H9 (cell line): Measurements from ENCODE around the gene MYADM. TPM values are rescaled to one million over a fixed set of nuclear protein-coding genes. Genes with fewer than 3 reads are reported as not detected.

Experiments used
- DNase-seq: peaks from one replicate; pipeline ENCODE4 v3.0.0-alpha.2; 2017
- H2AFZ ChIP-seq: one replicate; pipeline ENCODE4 v1.6.1; 2013; ENCODE audit warnings: mild to moderate bottlenecking, low read length, control low read depth, moderate library complexity
- H2AK5ac ChIP-seq: 2 replicates; pipeline ENCODE4 v1.6.1; 2013; ENCODE audit warnings: low read length, control low read depth, mixed read lengths; ENCODE audit not compliant: insufficient read length
- H2BK120ac ChIP-seq: one replicate; pipeline ENCODE4 v1.6.1; 2013; ENCODE audit warnings: low read depth, mild to moderate bottlenecking, low read length, control low read depth, inconsistent platforms; ENCODE audit not compliant: poor library complexity, severe bottlenecking
- H2BK12ac ChIP-seq: 2 replicates; pipeline ENCODE4 v1.6.1; 2013; ENCODE audit warnings: low read length, control low read depth, mixed read lengths, low read depth; ENCODE audit not compliant: insufficient read length
- H2BK15ac ChIP-seq: 2 replicates; pipeline ENCODE4 v1.6.1; 2013; ENCODE audit warnings: low read depth, low read length, control low read depth
- H2BK20ac ChIP-seq: one replicate; pipeline ENCODE4 v1.6.1; 2013; ENCODE audit warnings: low read depth, mild to moderate bottlenecking, low read length, control low read depth, inconsistent platforms; ENCODE audit not compliant: poor library complexity, severe bottlenecking
- H2BK5ac ChIP-seq: 2 replicates; pipeline ENCODE4 v1.6.1; 2013; ENCODE audit warnings: low read length, control low read depth, mixed read lengths; ENCODE audit not compliant: insufficient read length
- H3K14ac ChIP-seq: 2 replicates; pipeline ENCODE4 v1.6.1; 2013; ENCODE audit warnings: low read length, control low read depth; ENCODE audit not compliant: insufficient read depth
- H3K18ac ChIP-seq: 2 replicates; pipeline ENCODE4 v1.6.1; 2013; ENCODE audit warnings: low read depth, mild to moderate bottlenecking, mixed read lengths, low read length, control low read depth; ENCODE audit not compliant: insufficient read length
- H3K23ac ChIP-seq: 2 replicates; pipeline ENCODE4 v1.6.1; 2013; ENCODE audit warnings: low read length, control low read depth, mixed read lengths, low read depth; ENCODE audit not compliant: insufficient read length
- H3K23me2 ChIP-seq: 2 replicates; pipeline ENCODE4 v1.6.1; 2013; ENCODE audit warnings: low read depth, mild to moderate bottlenecking, mixed read lengths, low read length, control low read depth; ENCODE audit not compliant: insufficient read length, poor library complexity, severe bottlenecking
- H3K27ac ChIP-seq: 2 replicates; pipeline ENCODE4 v1.5.1; 2013; ENCODE audit warnings: low read length, control low read depth, mixed read lengths, low read depth; ENCODE audit not compliant: insufficient read length
- H3K27me3 ChIP-seq: 2 replicates; pipeline ENCODE4 v1.6.1; 2013; ENCODE audit warnings: low read length, control low read depth, inconsistent platforms; ENCODE audit not compliant: insufficient read depth
- H3K4ac ChIP-seq: 2 replicates; pipeline ENCODE4 v1.6.1; 2013; ENCODE audit warnings: low read depth, mild to moderate bottlenecking, control low read depth, inconsistent platforms, low read length, moderate library complexity
- H3K4me1 ChIP-seq: 2 replicates; pipeline ENCODE4 v1.6.1; 2013; ENCODE audit warnings: low read length, control low read depth, inconsistent platforms; ENCODE audit not compliant: insufficient read depth
- H3K4me2 ChIP-seq: 2 replicates; pipeline ENCODE4 v1.6.1; 2013; ENCODE audit warnings: low read length, control low read depth, mixed read lengths; ENCODE audit not compliant: insufficient read length, insufficient read depth
- H3K56ac ChIP-seq: 2 replicates; pipeline ENCODE4 v1.6.1; 2013; ENCODE audit warnings: low read depth, mild to moderate bottlenecking, mixed read lengths, low read length, control low read depth; ENCODE audit not compliant: insufficient read length
- H3K79me1 ChIP-seq: 2 replicates; pipeline ENCODE4 v1.6.1; 2013; ENCODE audit warnings: low read depth, mild to moderate bottlenecking, moderate library complexity, low read length, control low read depth, inconsistent platforms; ENCODE audit not compliant: insufficient read depth, poor library complexity, severe bottlenecking
- H3K79me2 ChIP-seq: 2 replicates; pipeline ENCODE4 v1.6.1; 2013; ENCODE audit warnings: low read length, control low read depth, inconsistent platforms; ENCODE audit not compliant: insufficient read depth
- H3K9ac ChIP-seq: 2 replicates; pipeline ENCODE4 v1.6.1; 2013; ENCODE audit warnings: low read length, control low read depth, mixed read lengths; ENCODE audit not compliant: insufficient read length; ENCODE audit errors: extremely low read depth
- H3K9me3 ChIP-seq: one replicate; pipeline ENCODE4 v1.6.1; 2013; ENCODE audit warnings: low read depth, low read length, inconsistent platforms; ENCODE audit not compliant: control insufficient read depth
- H3T11ph ChIP-seq: one replicate; pipeline ENCODE4 v1.6.1; 2013; ENCODE audit warnings: mild to moderate bottlenecking, low read length, control low read depth, inconsistent platforms
- H4K20me1 ChIP-seq: one replicate; pipeline ENCODE4 v1.6.1; 2013; ENCODE audit not compliant: control insufficient read depth, insufficient read length, insufficient read depth
- H4K5ac ChIP-seq: 2 replicates; pipeline ENCODE4 v1.6.1; 2013; ENCODE audit warnings: low read depth, mild to moderate bottlenecking, mixed read lengths, low read length, control low read depth; ENCODE audit not compliant: insufficient read length
- H4K8ac ChIP-seq: replicated peaks from 2 replicates; pipeline ENCODE4 v1.6.1; 2013; ENCODE audit warnings: low read length, control low read depth, mixed read lengths, low read depth; ENCODE audit not compliant: insufficient read length
- H4K91ac ChIP-seq: 2 replicates; pipeline ENCODE4 v1.6.1; 2013; ENCODE audit warnings: low read depth, mild to moderate bottlenecking, moderate library complexity, mixed read lengths, low read length, control low read depth; ENCODE audit not compliant: insufficient read length
- H3K27ac Mint-ChIP-seq, 3 experiments: 2 replicates in 2 of 3; 3 replicates in 1 of 3; pipeline ENCODE4 v1.8.0; 2020 to 2021; ENCODE audit warnings: mixed read lengths in 3 of 3, mild to moderate bottlenecking in 1 of 3, moderate library complexity in 1 of 3
- H3K27me3 Mint-ChIP-seq: 2 replicates; pipeline ENCODE4 v1.8.0; 2021; ENCODE audit warnings: low read depth, mild to moderate bottlenecking, moderate library complexity, mixed read lengths
- H3K36me3 Mint-ChIP-seq, 3 experiments: 2 replicates in 2 of 3; 3 replicates in 1 of 3; pipeline ENCODE4 v1.8.0; 2020 to 2021; ENCODE audit warnings: low read depth in 3 of 3, mixed read lengths in 3 of 3; ENCODE audit not compliant: insufficient read depth in 1 of 3
- H3K4me1 Mint-ChIP-seq, 2 experiments: 2 replicates each; pipeline ENCODE4 v1.8.0; 2020; ENCODE audit warnings: mixed read lengths in 2 of 2
- H3K4me3 Mint-ChIP-seq, 2 experiments: 2 replicates in 1 of 2; 3 replicates in 1 of 2; pipeline ENCODE4 v1.8.0; 2020 to 2021; ENCODE audit warnings: mild to moderate bottlenecking in 2 of 2, mixed read lengths in 2 of 2, moderate library complexity in 1 of 2
- H3K9me3 Mint-ChIP-seq, 2 experiments: 2 replicates in 1 of 2; 3 replicates in 1 of 2; pipeline ENCODE4 v1.8.0; 2020; ENCODE audit warnings: mild to moderate bottlenecking in 2 of 2, mixed read lengths in 2 of 2, moderate library complexity in 1 of 2
- WGBS: extraction: QIAGEN DNeasy Blood & Tissue Kit; methylation state at CpG from one replicate; pipeline ENCODE4 v1.1.7; 2013; ENCODE audit warnings: missing lambda C conversion rate, low lambda C conversion rate, mixed read lengths; ENCODE audit not compliant: insufficient read length; ENCODE audit errors: extremely low coverage; 5-methylcytosine and 5-hydroxymethylcytosine counted together
- total RNA-seq: library from RNA; stranded (reverse); gene quantifications from 2 replicates; pipeline ENCODE4 v1.2.1, GENCODE V29; 2021
- TF ChIP-seq, protein P1 (sequence below): fragments of 200-600 bp; sonication (generic); conservative IDR thresholded peaks from 3 replicates; pipeline ENCODE4 v1.8.0; 2021; ENCODE audit warnings: antibody characterized with exemption, mild to moderate bottlenecking

Gene MYADM
- total RNA-seq, 1 experiment from 2014 or later = 116 TPM

DNA sequence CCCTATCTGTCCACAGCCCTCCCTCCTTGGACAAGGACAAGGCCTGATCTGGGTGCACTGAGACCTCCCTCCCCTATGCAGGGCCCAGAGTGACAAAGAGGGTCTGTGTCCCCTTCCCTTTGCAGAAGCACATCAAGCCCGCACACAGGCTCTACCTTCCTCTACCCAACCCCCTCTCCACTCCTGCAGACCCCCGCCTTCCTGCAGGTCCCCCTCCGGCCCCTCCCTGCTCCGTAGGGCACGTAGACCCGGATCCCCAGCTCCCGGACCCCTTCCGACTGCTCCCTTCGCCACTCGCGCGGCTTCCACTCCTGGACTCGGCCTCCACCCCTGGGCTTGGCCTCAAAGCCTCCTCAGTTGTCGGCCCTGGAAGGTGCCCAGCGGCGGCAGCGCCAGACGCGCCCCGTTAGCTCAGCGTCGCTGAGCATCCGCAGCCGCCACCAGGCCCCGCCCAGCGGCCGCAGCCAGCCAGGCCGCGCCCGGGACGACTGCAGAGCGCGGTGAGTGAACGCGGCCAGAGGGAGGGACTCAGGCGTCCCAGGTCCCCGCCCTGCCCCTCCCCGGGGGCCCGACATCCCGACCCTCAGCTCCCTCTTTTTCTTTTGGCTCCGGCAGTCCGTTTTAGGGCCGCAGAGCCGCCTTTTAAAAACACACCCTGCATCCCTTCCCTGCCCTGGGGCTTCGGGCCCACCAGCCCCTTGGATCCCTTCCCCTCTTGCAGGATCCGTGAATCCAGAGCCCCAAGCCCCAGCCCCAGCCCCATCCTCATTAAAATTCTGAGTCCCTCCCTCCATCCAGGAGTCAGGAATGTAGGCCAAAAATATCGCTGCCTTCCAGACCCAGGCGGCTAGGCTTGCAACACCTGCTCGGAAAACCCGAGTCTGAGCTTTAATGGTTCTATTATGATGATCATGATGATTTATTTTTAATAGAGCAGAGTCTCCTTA, 1.5 kb upstream of the MYADM start:
- Histone ChIP-seq H3K9me3 (no peaks in the 10 kb centered on the region), H3K79me1 (no peaks in the 10 kb centered on the region), H3K14ac (peak overlapping the region; percentile 99), H2BK20ac (no peak overlapping the region), H2BK12ac (no peak overlapping the region), H3K4me2 (peak overlapping the region; percentile 63), H2BK120ac (peak overlapping the region; percentile 99), H3K27me3 (no peaks in the 10 kb centered on the region), H4K8ac (no peak overlapping the region), H3K9ac (peak overlapping the region; percentile 86), H3K27ac (peak overlapping the region; percentile 96), H3K56ac (no peak overlapping the region), H3T11ph (no peak overlapping the region), H3K4ac (peak overlapping the region; percentile 93; the same call in 1 of the 2 replicates), H2AK5ac (peak overlapping the region; percentile 18), H3K79me2 (peaks cover 2% of the 10 kb centered on the region; the same call in 1 of the 2 replicates), H2BK15ac (no peak overlapping the region), H2BK5ac (peak overlapping the region; percentile 77), H3K23me2 (peaks cover 15% of the 10 kb centered on the region), H3K23ac (no peak overlapping the region), H4K5ac (no peak overlapping the region), H4K20me1 (no peaks in the 10 kb centered on the region), H3K18ac (peak overlapping the region; percentile 99), H3K4me1 (peaks cover 2% of the 10 kb centered on the region; the same call in 1 of the 2 replicates), H2AFZ (no peak overlapping the region), H4K91ac (peak overlapping the region; percentile 91)
- TF ChIP-seq, protein P1, sequence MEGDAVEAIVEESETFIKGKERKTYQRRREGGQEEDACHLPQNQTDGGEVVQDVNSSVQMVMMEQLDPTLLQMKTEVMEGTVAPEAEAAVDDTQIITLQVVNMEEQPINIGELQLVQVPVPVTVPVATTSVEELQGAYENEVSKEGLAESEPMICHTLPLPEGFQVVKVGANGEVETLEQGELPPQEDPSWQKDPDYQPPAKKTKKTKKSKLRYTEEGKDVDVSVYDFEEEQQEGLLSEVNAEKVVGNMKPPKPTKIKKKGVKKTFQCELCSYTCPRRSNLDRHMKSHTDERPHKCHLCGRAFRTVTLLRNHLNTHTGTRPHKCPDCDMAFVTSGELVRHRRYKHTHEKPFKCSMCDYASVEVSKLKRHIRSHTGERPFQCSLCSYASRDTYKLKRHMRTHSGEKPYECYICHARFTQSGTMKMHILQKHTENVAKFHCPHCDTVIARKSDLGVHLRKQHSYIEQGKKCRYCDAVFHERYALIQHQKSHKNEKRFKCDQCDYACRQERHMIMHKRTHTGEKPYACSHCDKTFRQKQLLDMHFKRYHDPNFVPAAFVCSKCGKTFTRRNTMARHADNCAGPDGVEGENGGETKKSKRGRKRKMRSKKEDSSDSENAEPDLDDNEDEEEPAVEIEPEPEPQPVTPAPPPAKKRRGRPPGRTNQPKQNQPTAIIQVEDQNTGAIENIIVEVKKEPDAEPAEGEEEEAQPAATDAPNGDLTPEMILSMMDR = no peak
- Mint-ChIP-seq H3K27me3 (peaks cover 12% of the 10 kb centered on the region), H3K27ac (peak overlapping the region; percentile 99 to 100 (median 100)), H3K36me3 (peaks cover 7 to 9% (median 8%) of the 10 kb centered on the region in 3 experiments; a peak in 6 of 7 replicates), H3K4me1 (peaks cover 21 to 29% of the 10 kb centered on the region in 2 experiments), H3K4me3 (peak overlapping the region; percentile 88 to 92), H3K9me3 (no peaks in the 10 kb centered on the region)
- no CpG with 5 or more reads among the region's 50 CpGs for WGBS
- DNase-seq = peak; percentile 78
